GM13977 (cell line): Measurements from ENCODE around the gene ZSCAN30.

Experiments
- DNase-seq: peaks from one replicate; pipeline ENCODE4 v3.0.0; 2012; ENCODE audit warnings: low spot score
- CTCF ChIP-seq: IDR thresholded peaks from 2 replicates; pipeline ENCODE4 v1.5.1; 2012; ENCODE audit warnings: mild to moderate bottlenecking, control low read depth; ENCODE audit not compliant: insufficient read depth; ENCODE audit errors: extremely low read depth, missing control alignments
- in situ Hi-C: fragments of 300-500 bp; cut with MboI; formaldehyde crosslinking; loops from one replicate; pipeline ENCODE4 v1.12.0; 2022; ENCODE audit warnings: low sequenced_read_pairs, low pct_unique_long_range_greater_than_20kb, mixed read lengths, inconsistent platforms; ENCODE audit not compliant: unreplicated experiment

ZSCAN30 gene

DNA sequence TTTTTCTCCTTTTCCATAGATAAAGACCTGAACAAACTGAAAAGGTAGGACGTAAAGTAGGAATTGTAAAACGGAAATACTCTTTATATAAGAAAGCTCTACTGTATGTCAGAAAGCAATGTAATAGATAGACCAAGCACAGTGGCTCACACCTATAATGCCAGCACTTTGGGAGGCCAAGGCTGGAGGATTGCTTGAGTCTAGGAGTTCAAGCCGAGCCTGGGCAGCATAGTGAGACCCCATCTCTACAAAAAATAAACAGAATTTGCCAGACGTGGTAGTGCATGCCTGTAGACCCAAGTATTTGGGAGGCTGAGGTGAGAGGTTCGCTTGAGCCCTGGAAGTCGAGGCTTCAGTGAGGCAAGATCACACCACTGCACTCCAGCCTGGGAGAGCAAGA, 41.6 kb downstream of the ZSCAN30 start:
- in situ Hi-C loops, result no loop called here
- no peak for TF ChIP-seq CTCF
- DNase-seq, result no peak

DNA sequence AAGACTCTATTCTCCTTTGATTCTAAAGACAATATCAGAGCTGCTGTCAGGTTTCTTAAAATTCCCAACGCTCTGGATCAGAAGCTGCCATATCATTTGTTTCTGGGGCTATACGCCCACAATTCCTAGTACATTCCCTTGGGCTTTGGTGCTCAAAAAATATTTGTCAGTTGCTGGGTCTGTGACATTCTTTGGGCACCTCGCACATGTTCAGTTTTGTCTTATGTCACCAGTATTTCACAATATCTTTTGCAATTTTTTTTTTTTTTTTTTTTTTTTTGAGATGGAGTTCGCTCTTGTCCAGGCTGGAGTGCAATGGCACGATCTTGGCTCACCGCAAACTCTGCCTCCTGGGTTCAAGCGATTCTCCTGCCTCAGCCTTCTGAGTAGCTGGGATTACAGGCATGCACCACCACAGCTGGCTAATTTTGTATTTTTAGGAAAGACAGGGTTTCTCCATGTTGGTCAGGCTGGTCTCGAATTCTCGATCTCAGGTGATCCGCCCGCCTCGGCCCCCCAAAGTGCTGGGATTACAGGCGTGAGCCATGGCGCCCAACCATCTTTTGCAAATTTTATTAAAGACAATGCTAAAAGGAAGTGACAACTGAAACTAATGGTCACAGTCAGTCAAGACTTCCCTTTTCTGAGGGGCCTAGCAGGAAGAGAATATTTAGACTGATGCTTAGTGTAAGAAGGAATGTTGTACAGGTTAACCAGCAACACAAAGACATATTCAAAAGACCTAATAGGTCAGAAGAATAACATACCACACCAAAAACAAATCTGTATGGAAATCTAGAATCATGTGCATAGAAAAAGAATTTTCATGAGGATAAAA, 42.4 kb downstream of the ZSCAN30 start:
- TF ChIP-seq CTCF, result no peak
- in situ Hi-C loops, result no loop called here
- no peak for DNase-seq

GRCh38 chr18:35246831-35247230, 43.2 kb downstream of the ZSCAN30 start:
- in situ Hi-C loops, result no loop called here
- DNase-seq, result no peak
- no peak for TF ChIP-seq CTCF

DNA sequence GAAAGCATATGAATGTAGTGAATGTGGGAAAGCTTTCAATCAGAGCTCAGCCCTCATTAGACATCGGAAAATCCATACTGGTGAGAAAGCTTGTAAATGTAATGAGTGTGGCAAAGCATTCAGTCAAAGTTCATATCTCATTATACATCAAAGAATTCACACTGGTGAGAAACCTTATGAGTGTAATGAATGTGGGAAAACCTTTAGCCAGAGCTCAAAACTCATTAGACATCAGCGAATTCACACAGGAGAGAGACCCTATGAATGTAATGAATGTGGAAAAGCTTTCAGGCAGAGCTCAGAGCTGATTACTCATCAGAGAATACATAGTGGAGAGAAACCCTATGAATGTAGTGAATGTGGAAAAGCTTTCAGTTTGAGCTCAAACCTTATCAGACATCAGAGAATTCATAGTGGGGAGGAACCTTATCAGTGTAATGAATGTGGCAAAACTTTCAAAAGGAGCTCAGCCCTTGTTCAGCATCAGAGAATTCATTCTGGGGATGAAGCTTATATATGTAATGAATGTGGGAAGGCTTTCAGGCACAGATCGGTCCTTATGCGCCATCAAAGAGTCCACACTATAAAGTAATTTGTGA, 44.2 kb downstream of the ZSCAN30 start:
- DNase-seq, result no peak
- in situ Hi-C loops, result no loop called here
- no peak for TF ChIP-seq CTCF

- TF ChIP-seq CTCF, result no peak
- DNase-seq, result no peak
- in situ Hi-C loops, result no loop called here
Measured at GRCh38 chr18:35244671-35245070, 45.4 kb downstream of the ZSCAN30 start.

GRCh38 chr18:35242426-35242825, 47.6 kb downstream of the ZSCAN30 start:
- DNase-seq, result no peak
- no peak for TF ChIP-seq CTCF
- in situ Hi-C loops, result no loop called here
